Transverse colon (tissue), 4 donors: ENCODE results near the gene TRRAP. TPM values are rescaled to one million over a fixed set of nuclear protein-coding genes. Genes with fewer than 3 reads are reported as not detected.

Experiments used
- DNase-seq: peaks from one replicate; pipeline ENCODE4 v3.0.0-alpha.2; 2019
- H3K27ac ChIP-seq, 4 donors: fragments of 200-600 bp; sonication (generic); 2 replicates each; pipeline ENCODE4 v1.5.1; 2016 to 2018; ENCODE audit warnings: inconsistent platforms in 4 of 4
- H3K27me3 ChIP-seq: fragments of 200-600 bp; sonication (generic); 2 replicates; pipeline ENCODE4 v1.5.1; 2017; ENCODE audit warnings: inconsistent platforms
- H3K36me3 ChIP-seq, 4 donors: fragments of 200-600 bp; sonication (generic); 2 replicates each; pipeline ENCODE4 v1.5.1; 2017 to 2019; ENCODE audit warnings: inconsistent platforms in 4 of 4
- H3K4me1 ChIP-seq, 4 donors: fragments of 200-600 bp; sonication (generic); 2 replicates each; pipeline ENCODE4 v1.5.1; 2017 to 2020; ENCODE audit warnings: inconsistent platforms in 4 of 4
- H3K4me3 ChIP-seq, 4 donors: fragments of 200-600 bp; sonication (generic); 1 replicate in 1 of 4; 2 replicates in 3 of 4; pipeline versions ENCODE4 v1.5.1 to v1.6.1; 2017 to 2019; ENCODE audit warnings: inconsistent platforms in 4 of 4
- H3K9me3 ChIP-seq, 2 donors: fragments of 200-600 bp; sonication (generic); 2 replicates each; pipeline ENCODE4 v1.5.1; 2017 to 2019; ENCODE audit warnings: inconsistent platforms in 2 of 2
- CTCF ChIP-seq, 5 experiments: fragments of 200-600 bp in 3 of 5; fragments of 450-650 bp in 2 of 5; sonication (generic) in 3 of 5; IDR thresholded peaks; 1 replicate in 2 of 5; 2 replicates in 3 of 5; pipeline ENCODE4 v1.5.1; 2016 to 2017; ENCODE audit warnings: antibody characterized with exemption in 5 of 5, inconsistent platforms in 3 of 5, mild to moderate bottlenecking in 2 of 5, moderate library complexity in 1 of 5
- EP300 ChIP-seq: sonication (generic); formaldehyde crosslinking; IDR thresholded peaks from one replicate; pipeline ENCODE4 v1.6.1; 2017; ENCODE audit warnings: antibody characterized with exemption, low read depth
- POLR2A ChIP-seq: fragments of 450-650 bp; IDR thresholded peaks from one replicate; pipeline ENCODE4 v1.6.1; 2016; ENCODE audit warnings: antibody characterized with exemption, mild to moderate bottlenecking, moderate library complexity
- POLR2AphosphoS5 ChIP-seq, 3 donors: sonication (generic); formaldehyde crosslinking; IDR thresholded peaks; one replicate each; pipeline ENCODE4 v1.6.1; 2016; ENCODE audit warnings: antibody characterized with exemption in 3 of 3
- WGBS, 2 donors: methylation state at CpG; one replicate each; pipeline ENCODE4 v1.1.5; 2018; ENCODE audit warnings: low coverage in 1 of 2; 5-methylcytosine and 5-hydroxymethylcytosine counted together
- in situ Hi-C, 4 donors: fragments of 200-750 bp; cut with MboI; loops; one replicate each; pipeline versions ENCODE4 v1.15.0 to v1.15.1; 2017; ENCODE audit warnings: low sequenced_read_pairs in 3 of 4, low pct_ligation_motif_present in 1 of 4, low pct_unique_long_range_greater_than_20kb in 1 of 4
- intact Hi-C: fragments of 100-400 bp; cut with DNase I; formaldehyde crosslinking; loops from one replicate; pipeline ENCODE4 v1.15.1; 2023; ENCODE audit warnings: low total_unique reads
- total RNA-seq, 4 donors: library from RNA; depleted of rRNA; stranded (reverse); fragments of >200 nt; gene quantifications; one replicate each; pipeline ENCODE4 v1.1.0, GENCODE V29; 2016

The TRRAP gene
- total RNA-seq, 4 donors from 2014 or later = 27.3 to 73.3 (median 38.0) TPM

- 92 to 97% methylated on average over 6 to 8 of the region's 8 CpGs for WGBS, 2 donors
- H3K4me3 ChIP-seq = no peak overlapping the region
- in situ Hi-C loops = no loop called here
- no peak for TF ChIP-seq EP300
- no peak for TF ChIP-seq CTCF (IDR thresholded peaks at IDR 0.05)
- TF ChIP-seq POLR2A = no peak
- no peak for TF ChIP-seq POLR2AphosphoS5 (IDR thresholded peaks at IDR 0.05)
- no peak for DNase-seq
- no peaks in the 10 kb centered on the region for H3K9me3 ChIP-seq
- no peaks in the 10 kb centered on the region for H3K27me3 ChIP-seq
- H3K36me3 ChIP-seq = peaks cover 0 to 82% (median 41%) of the 10 kb centered on the region in 4 donors
- intact Hi-C loops = no loop called here
- H3K27ac ChIP-seq = no peak overlapping the region
- no peaks in the 10 kb centered on the region for H3K4me1 ChIP-seq
These were observed 34.7 kb downstream of the TRRAP start for GRCh38 chr7:98913026-98913425.

DNA sequence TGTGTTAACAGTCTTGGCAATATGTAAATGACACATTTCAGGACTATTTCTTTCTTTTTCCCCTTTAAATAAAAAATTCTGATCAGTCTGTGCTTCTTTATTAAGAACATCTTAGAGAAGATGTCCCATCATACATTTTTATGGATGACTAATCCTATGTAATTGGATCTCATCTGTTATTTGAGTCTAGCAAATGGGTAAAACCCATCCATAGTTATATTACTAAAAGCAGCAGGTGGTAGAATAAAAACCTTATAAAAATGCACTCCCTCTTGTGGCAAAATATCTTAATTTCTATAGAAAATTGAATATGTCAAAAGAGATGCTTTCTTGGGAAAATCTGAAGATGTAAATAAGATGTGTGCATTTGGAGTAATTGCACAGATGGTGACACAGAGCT, 35.3 kb downstream of the TRRAP start:
- intact Hi-C loops (no loop called here), in situ Hi-C loops (no loop called here)
- DNase-seq = no peak
- Histone ChIP-seq H3K4me3 (no peak overlapping the region), H3K4me1 (no peaks in the 10 kb centered on the region), H3K9me3 (no peaks in the 10 kb centered on the region), H3K27me3 (no peaks in the 10 kb centered on the region), H3K36me3 (peaks cover 0 to 87% (median 40%) of the 10 kb centered on the region in 4 donors), H3K27ac (no peak overlapping the region)
- TF ChIP-seq EP300 = no peak
- TF ChIP-seq POLR2AphosphoS5 (IDR thresholded peaks at IDR 0.05) = no peak
- TF ChIP-seq CTCF (IDR thresholded peaks at IDR 0.05) = no peak
- TF ChIP-seq POLR2A = no peak

DNA sequence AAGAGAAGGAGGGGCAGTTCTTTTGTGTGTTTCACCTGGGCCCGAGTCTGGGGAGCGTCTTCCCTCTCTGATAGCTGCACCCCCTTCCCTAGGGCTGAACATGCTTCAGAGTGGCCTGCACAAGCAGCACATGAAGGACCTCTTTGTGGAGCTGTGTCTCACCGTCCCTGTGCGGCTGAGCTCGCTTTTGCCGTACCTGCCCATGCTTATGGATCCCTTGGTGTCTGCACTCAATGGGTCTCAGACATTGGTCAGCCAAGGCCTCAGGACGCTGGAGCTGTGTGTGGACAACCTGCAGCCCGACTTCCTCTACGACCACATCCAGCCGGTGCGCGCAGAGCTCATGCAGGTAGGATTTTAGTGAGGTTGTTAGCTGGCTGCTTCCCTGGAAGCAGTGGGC, 39.0 kb downstream of the TRRAP start:
- no peak overlapping the region for H3K4me3 ChIP-seq
- TF ChIP-seq EP300 = no peak
- TF ChIP-seq POLR2AphosphoS5 (IDR thresholded peaks at IDR 0.05) = no peak
- no peak for TF ChIP-seq POLR2A
- TF ChIP-seq CTCF (IDR thresholded peaks at IDR 0.05) = no peak
- in situ Hi-C loops (no loop called here), intact Hi-C loops (no loop called here)
- no peak for DNase-seq
- H3K27ac ChIP-seq = no peak overlapping the region
- no peaks in the 10 kb centered on the region for H3K27me3 ChIP-seq
- peaks cover 0 to 71% (median 25%) of the 10 kb centered on the region in 4 donors for H3K36me3 ChIP-seq
- no peaks in the 10 kb centered on the region for H3K4me1 ChIP-seq
- WGBS, 2 donors = 96% methylated on average over 12 of the region's 12 CpGs; no CpG with 5 or more reads in 1 of the 2 donors
- no peaks in the 10 kb centered on the region for H3K9me3 ChIP-seq

DNA sequence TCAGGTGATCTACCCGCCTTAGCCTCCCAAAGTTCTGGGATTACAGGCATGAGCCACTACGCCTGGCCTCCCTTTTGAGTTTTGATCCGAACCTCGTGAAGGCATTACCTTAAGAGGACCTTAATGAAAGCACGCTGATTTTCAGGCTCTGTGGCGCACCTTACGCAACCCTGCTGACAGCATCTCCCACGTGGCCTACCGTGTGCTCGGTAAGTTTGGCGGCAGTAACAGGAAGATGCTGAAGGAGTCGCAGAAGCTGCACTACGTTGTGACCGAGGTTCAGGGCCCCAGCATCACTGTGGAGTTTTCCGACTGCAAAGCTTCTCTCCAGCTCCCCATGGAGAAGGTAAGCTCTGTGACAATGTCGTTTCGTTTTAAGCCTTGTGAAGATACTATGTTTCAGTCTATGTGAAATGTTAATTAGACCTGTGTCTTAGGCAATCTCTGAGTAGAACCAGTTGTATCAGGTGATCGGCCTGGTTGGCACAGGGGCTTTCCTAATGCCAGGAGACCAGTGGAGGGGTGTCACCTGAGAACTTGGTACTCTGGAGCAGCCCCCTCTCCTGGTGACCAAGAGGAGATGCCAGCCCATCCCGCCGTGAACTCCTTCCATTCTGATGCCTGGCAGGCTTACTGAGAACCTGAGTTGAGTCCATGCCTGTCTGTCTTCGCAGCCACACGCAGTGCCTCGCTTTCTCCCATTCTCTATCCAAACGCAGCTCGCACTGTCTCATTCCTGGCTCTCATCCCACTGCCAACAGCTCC, 43.5 kb downstream of the TRRAP start:
- no peak overlapping the region for H3K4me3 ChIP-seq
- in situ Hi-C loops = no loop called here
- no peak overlapping the region for H3K27ac ChIP-seq
- whole genome bisulfite sequencing, 2 donors = 94 to 96% methylated on average over 4 to 25 of the region's 25 CpGs
- no peaks in the 10 kb centered on the region for H3K27me3 ChIP-seq
- H3K4me1 ChIP-seq = no peaks in the 10 kb centered on the region
- peaks cover 0 to 75% (median 26%) of the 10 kb centered on the region in 4 donors for H3K36me3 ChIP-seq
- intact Hi-C loops = no loop called here
- H3K9me3 ChIP-seq = no peaks in the 10 kb centered on the region
- no peak for DNase-seq
- TF ChIP-seq POLR2AphosphoS5 (IDR thresholded peaks at IDR 0.05) (no peak), POLR2A (no peak), CTCF (IDR thresholded peaks at IDR 0.05) (no peak), EP300 (no peak)
